Transverse colon (tissue), 3 donors: ENCODE measurements around the gene CNTN5.

Source experiments
- POLR2A ChIP-seq: fragments of 450-650 bp; IDR thresholded peaks from one replicate; pipeline ENCODE4 v1.6.1; 2016; ENCODE audit warnings: antibody characterized with exemption, mild to moderate bottlenecking, moderate library complexity
- TF ChIP-seq, protein P1 (sequence below), 5 experiments: fragments of 200-600 bp in 3 of 5; fragments of 450-650 bp in 2 of 5; sonication (generic) in 3 of 5; IDR thresholded peaks; 1 replicate in 2 of 5; 2 replicates in 3 of 5; pipeline ENCODE4 v1.5.1; 2016 to 2017; ENCODE audit warnings: antibody characterized with exemption in 5 of 5, inconsistent platforms in 3 of 5, mild to moderate bottlenecking in 2 of 5, moderate library complexity in 1 of 5

DNA sequence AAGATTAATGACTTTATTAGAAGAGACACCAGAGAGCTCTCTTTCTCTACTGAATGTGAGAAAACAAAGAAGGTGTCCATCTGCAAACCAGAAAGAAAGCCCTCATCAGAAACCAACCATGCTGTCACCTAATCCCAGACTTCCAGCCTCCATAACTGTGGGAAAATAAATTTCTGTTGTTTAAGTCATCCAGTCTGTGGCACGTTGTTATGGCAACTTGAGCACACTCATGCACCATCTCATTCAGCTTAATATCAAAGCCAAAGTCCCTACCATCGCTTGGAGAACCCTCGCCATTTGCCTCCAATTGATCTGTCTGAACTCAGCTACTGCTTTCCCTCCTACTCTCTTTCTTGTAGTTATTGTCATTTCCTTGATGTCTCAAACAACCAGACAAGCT, 900.2 kb downstream of the CNTN5 start:
- no peak for TF ChIP-seq POLR2A
- TF ChIP-seq, protein P1, sequence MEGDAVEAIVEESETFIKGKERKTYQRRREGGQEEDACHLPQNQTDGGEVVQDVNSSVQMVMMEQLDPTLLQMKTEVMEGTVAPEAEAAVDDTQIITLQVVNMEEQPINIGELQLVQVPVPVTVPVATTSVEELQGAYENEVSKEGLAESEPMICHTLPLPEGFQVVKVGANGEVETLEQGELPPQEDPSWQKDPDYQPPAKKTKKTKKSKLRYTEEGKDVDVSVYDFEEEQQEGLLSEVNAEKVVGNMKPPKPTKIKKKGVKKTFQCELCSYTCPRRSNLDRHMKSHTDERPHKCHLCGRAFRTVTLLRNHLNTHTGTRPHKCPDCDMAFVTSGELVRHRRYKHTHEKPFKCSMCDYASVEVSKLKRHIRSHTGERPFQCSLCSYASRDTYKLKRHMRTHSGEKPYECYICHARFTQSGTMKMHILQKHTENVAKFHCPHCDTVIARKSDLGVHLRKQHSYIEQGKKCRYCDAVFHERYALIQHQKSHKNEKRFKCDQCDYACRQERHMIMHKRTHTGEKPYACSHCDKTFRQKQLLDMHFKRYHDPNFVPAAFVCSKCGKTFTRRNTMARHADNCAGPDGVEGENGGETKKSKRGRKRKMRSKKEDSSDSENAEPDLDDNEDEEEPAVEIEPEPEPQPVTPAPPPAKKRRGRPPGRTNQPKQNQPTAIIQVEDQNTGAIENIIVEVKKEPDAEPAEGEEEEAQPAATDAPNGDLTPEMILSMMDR (IDR thresholded peaks at IDR 0.05), result no peak
